MM.1S (cell line): ENCODE data around the gene CTNNA2.

Source experiments
- DNase-seq: peaks from one replicate; pipeline ENCODE4 v3.0.0-alpha.2; 2015
- H2AFZ ChIP-seq: fragments of 300-600 bp; sonication (generic); 2 replicates; pipeline ENCODE4 v1.6.0; 2016; ENCODE audit warnings: antibody characterized with exemption, low read length
- H3F3A ChIP-seq: fragments of 300-600 bp; sonication (generic); 2 replicates; pipeline ENCODE4 v1.6.1; 2016; ENCODE audit warnings: mild to moderate bottlenecking, antibody characterized with exemption, low read length, moderate library complexity, mixed read lengths; ENCODE audit not compliant: insufficient read depth
- H3K27ac ChIP-seq: fragments of 300-600 bp; sonication (generic); 2 replicates; pipeline ENCODE4 v1.5.1; 2016; ENCODE audit warnings: mild to moderate bottlenecking, low read length
- H3K27me3 ChIP-seq: fragments of 300-600 bp; sonication (generic); replicated peaks from 2 replicates; pipeline ENCODE4 v1.6.0; 2016; ENCODE audit warnings: low read length; ENCODE audit not compliant: insufficient read depth
- H3K36me3 ChIP-seq: fragments of 300-600 bp; sonication (generic); replicated peaks from 2 replicates; pipeline ENCODE4 v1.6.1; 2016; ENCODE audit warnings: mild to moderate bottlenecking, low read length, mixed read lengths; ENCODE audit not compliant: insufficient read depth
- H3K4me1 ChIP-seq: fragments of 300-600 bp; sonication (generic); 2 replicates; pipeline ENCODE4 v1.6.1; 2016; ENCODE audit warnings: low read length, mixed read lengths
- H3K4me2 ChIP-seq: fragments of 300-600 bp; sonication (generic); 2 replicates; pipeline ENCODE4 v1.6.0; 2016; ENCODE audit warnings: low read depth, low read length
- H3K4me3 ChIP-seq: fragments of 300-600 bp; sonication (generic); 2 replicates; pipeline ENCODE4 v1.5.1; 2016; ENCODE audit warnings: low read length, mixed read lengths
- H3K79me2 ChIP-seq: fragments of 300-600 bp; sonication (generic); 2 replicates; pipeline ENCODE4 v1.6.1; 2016; ENCODE audit warnings: mixed run types, low read length, mixed read lengths
- H3K9ac ChIP-seq: fragments of 300-600 bp; sonication (generic); 2 replicates; pipeline ENCODE4 v1.6.1; 2016; ENCODE audit warnings: low read length, mixed read lengths
- H3K9me2 ChIP-seq: fragments of 300-600 bp; sonication (generic); replicated peaks from 2 replicates; pipeline ENCODE4 v1.6.1; 2016; ENCODE audit warnings: mild to moderate bottlenecking, low read length, mixed read lengths; ENCODE audit not compliant: insufficient read depth
- H3K9me3 ChIP-seq: fragments of 300-600 bp; sonication (generic); replicated peaks from 2 replicates; pipeline ENCODE4 v1.6.1; 2016; ENCODE audit warnings: mild to moderate bottlenecking, low read length, mixed read lengths; ENCODE audit not compliant: insufficient read depth
- H4K20me1 ChIP-seq: fragments of 300-600 bp; sonication (generic); 2 replicates; pipeline ENCODE4 v1.6.1; 2016; ENCODE audit warnings: mild to moderate bottlenecking, low read length, moderate library complexity, mixed read lengths; ENCODE audit not compliant: insufficient read depth
- EZH2 ChIP-seq: fragments of 300-600 bp; sonication (generic); optimal IDR thresholded peaks from 2 replicates; pipeline ENCODE3; 2017; ENCODE audit warnings: low read depth, mild to moderate bottlenecking, antibody characterized with exemption, low read length, mixed read lengths
- EZH2phosphoT487 ChIP-seq: fragments of 300-600 bp; sonication (generic); IDR thresholded peaks from 2 replicates; pipeline ENCODE4 v1.6.1; 2018; ENCODE audit warnings: antibody characterized with exemption, low read length
- TF ChIP-seq, protein P1 (sequence below): fragments of 300-600 bp; sonication (generic); IDR thresholded peaks from 2 replicates; pipeline ENCODE4 v1.5.1; 2016; ENCODE audit warnings: antibody characterized with exemption, low read length, mixed read lengths

The CTNNA2 gene

DNA sequence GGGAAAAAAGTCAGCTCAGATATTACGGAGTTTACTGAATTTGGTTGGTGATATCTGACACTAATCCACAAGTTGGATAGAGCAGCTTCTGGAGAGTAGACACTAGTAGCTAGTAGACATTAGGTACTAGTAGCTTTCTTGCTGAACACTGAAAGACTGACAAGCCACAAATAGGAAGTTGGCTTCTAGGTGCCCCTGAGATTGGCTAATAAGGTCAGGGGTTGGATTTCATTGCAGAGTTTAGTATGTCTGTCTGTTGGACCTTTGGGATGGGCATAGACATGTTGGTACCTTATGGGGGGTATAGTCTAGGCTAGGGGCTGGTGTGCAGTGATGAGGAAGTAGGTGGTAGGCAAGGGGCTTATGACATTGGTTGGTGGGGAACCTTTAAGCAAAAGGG lies 956.6 kb downstream of the CTNNA2 start:
- Histone ChIP-seq H3K4me3 (no peak overlapping the region), H3K9me2 (no peaks in the 10 kb centered on the region), H3K9ac (no peak overlapping the region), H3K27me3 (no peaks in the 10 kb centered on the region), H3K9me3 (no peaks in the 10 kb centered on the region), H3K36me3 (no peaks in the 10 kb centered on the region), H3K4me2 (no peak overlapping the region), H3K79me2 (no peaks in the 10 kb centered on the region), H3K4me1 (peaks cover 20% of the 10 kb centered on the region), H3F3A (no peaks in the 10 kb centered on the region), H3K27ac (no peak overlapping the region), H4K20me1 (no peaks in the 10 kb centered on the region), H2AFZ (no peak overlapping the region)
- no peak for TF ChIP-seq EZH2
- TF ChIP-seq EZH2phosphoT487: no peak
- TF ChIP-seq, protein P1, sequence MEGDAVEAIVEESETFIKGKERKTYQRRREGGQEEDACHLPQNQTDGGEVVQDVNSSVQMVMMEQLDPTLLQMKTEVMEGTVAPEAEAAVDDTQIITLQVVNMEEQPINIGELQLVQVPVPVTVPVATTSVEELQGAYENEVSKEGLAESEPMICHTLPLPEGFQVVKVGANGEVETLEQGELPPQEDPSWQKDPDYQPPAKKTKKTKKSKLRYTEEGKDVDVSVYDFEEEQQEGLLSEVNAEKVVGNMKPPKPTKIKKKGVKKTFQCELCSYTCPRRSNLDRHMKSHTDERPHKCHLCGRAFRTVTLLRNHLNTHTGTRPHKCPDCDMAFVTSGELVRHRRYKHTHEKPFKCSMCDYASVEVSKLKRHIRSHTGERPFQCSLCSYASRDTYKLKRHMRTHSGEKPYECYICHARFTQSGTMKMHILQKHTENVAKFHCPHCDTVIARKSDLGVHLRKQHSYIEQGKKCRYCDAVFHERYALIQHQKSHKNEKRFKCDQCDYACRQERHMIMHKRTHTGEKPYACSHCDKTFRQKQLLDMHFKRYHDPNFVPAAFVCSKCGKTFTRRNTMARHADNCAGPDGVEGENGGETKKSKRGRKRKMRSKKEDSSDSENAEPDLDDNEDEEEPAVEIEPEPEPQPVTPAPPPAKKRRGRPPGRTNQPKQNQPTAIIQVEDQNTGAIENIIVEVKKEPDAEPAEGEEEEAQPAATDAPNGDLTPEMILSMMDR: no peak
- DNase-seq: no peak

DNA sequence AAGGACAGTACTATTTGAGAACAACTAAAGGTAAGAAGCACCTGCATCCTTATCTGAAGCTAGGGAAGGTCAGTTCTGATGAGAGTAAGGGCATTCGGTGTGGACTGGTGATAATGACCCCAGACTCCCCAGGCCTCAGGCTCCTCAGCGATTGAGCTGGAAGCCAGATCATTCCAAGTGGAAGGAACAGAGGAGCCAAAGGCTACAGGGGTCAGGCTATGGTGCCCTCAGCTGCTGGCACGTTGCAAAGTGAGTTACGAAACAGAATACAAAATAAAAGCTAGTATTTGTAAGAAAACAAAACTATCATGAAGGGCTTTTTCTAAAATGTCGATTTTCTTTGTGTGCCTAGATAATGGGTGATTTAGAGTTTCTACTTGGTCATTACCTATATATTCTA lies 960.2 kb downstream of the CTNNA2 start:
- H3F3A ChIP-seq: no peaks in the 10 kb centered on the region
- H3K9ac ChIP-seq: no peak overlapping the region
- H3K4me2 ChIP-seq: no peak overlapping the region
- no peaks in the 10 kb centered on the region for H3K9me3 ChIP-seq
- no peaks in the 10 kb centered on the region for H4K20me1 ChIP-seq
- no peaks in the 10 kb centered on the region for H3K79me2 ChIP-seq
- H3K4me3 ChIP-seq: no peak overlapping the region
- TF ChIP-seq EZH2phosphoT487 (no peak), EZH2 (no peak)
- TF ChIP-seq, protein P1: no peak
- H3K36me3 ChIP-seq: no peaks in the 10 kb centered on the region
- H2AFZ ChIP-seq: no peak overlapping the region
- no peaks in the 10 kb centered on the region for H3K9me2 ChIP-seq
- no peak for DNase-seq
- H3K27ac ChIP-seq: no peak overlapping the region
- H3K4me1 ChIP-seq: peaks cover 23% of the 10 kb centered on the region
- no peaks in the 10 kb centered on the region for H3K27me3 ChIP-seq

DNA sequence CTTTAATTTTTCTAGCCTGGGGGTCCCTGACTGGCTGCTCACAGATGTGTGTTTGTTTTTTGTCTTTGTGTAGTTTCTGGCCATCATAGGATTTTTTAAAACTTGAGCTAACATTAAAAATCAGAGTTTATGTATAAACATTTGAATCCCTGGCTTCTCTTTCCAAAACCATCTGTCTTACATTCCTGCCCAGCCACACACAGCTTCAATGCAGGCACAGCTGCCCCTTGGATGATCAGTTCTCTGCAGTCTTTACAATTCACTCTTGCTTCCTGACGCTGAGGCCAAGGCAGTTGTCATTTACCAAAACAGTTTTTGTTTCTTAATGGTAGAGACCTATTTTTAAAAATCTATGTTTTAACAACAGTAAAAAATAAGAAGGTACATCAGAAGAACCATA lies 960.9 kb downstream of the CTNNA2 start:
- H3K9ac ChIP-seq: no peak overlapping the region
- no peaks in the 10 kb centered on the region for H3K9me3 ChIP-seq
- H3K27me3 ChIP-seq: no peaks in the 10 kb centered on the region
- no peaks in the 10 kb centered on the region for H3K36me3 ChIP-seq
- H3K9me2 ChIP-seq: no peaks in the 10 kb centered on the region
- no peaks in the 10 kb centered on the region for H4K20me1 ChIP-seq
- no peak overlapping the region for H3K4me3 ChIP-seq
- peaks cover 23% of the 10 kb centered on the region for H3K4me1 ChIP-seq
- H3K79me2 ChIP-seq: no peaks in the 10 kb centered on the region
- no peak for DNase-seq
- H3K27ac ChIP-seq: no peak overlapping the region
- TF ChIP-seq, protein P1: no peak
- TF ChIP-seq EZH2: no peak
- no peak for TF ChIP-seq EZH2phosphoT487
- H3K4me2 ChIP-seq: no peak overlapping the region
- H3F3A ChIP-seq: no peaks in the 10 kb centered on the region
- H2AFZ ChIP-seq: no peak overlapping the region
